HUES48 (cell line): ENCODE measurements around the gene CCDC89.

ENCODE experiments used
- H3K27ac ChIP-seq: one replicate; pipeline ENCODE4 v1.7.0; 2013; ENCODE audit warnings: low read depth, low read length, inconsistent platforms
- H3K27me3 ChIP-seq: 2 replicates; pipeline ENCODE4 v1.6.1; 2013; ENCODE audit warnings: mild to moderate bottlenecking, low read length; ENCODE audit not compliant: control insufficient read depth, insufficient read depth
- H3K36me3 ChIP-seq: 2 replicates; pipeline ENCODE4 v1.6.1; 2013; ENCODE audit warnings: low read length; ENCODE audit not compliant: control insufficient read depth, insufficient read depth
- H3K4me1 ChIP-seq: 2 replicates; pipeline ENCODE4 v1.6.1; 2013; ENCODE audit warnings: mild to moderate bottlenecking, low read length; ENCODE audit not compliant: control insufficient read depth, insufficient read depth
- H3K4me3 ChIP-seq: 2 replicates; pipeline ENCODE4 v1.5.1; 2013; ENCODE audit warnings: mild to moderate bottlenecking, low read depth, low read length
- H3K9ac ChIP-seq: 2 replicates; pipeline ENCODE4 v1.6.1; 2013; ENCODE audit warnings: mild to moderate bottlenecking, low read depth, low read length, moderate library complexity
- H3K9me3 ChIP-seq: 2 replicates; pipeline ENCODE4 v1.6.1; 2013; ENCODE audit warnings: low read length; ENCODE audit not compliant: control insufficient read depth, insufficient read depth

CCDC89 gene

GRCh38 chr11:85685820-85686459 lies at the start of gene CCDC89:
Gene CCDC89 (minus strand): TSS chr11:85686195. CDS start chr11:85686130, 65 bp downstream.
- Histone ChIP-seq H3K27me3 (no peaks in the 10 kb centered on the region), H3K9me3 (no peaks in the 10 kb centered on the region), H3K27ac (no peak within 1 kb of the TSS), H3K9ac (no peak within 1 kb of the TSS), H3K4me3 (no peak within 1 kb of the TSS), H3K4me1 (no peaks in the 10 kb centered on the region; the same call in 1 of the 2 replicates), H3K36me3 (no peaks in the 10 kb centered on the region)

GRCh38 chr11:85732965-85733364 lies 47.0 kb upstream of the CCDC89 start:
- no peak overlapping the region for H3K9ac ChIP-seq
- H3K27me3 ChIP-seq = no peaks in the 10 kb centered on the region
- no peaks in the 10 kb centered on the region for H3K9me3 ChIP-seq
- H3K36me3 ChIP-seq = no peaks in the 10 kb centered on the region
- no peak overlapping the region for H3K27ac ChIP-seq
- H3K4me3 ChIP-seq = no peak overlapping the region
- peaks cover 5% of the 10 kb centered on the region; the same call in 1 of the 2 replicates for H3K4me1 ChIP-seq

GRCh38 chr11:85726381-85726780 lies 40.4 kb upstream of the CCDC89 start:
- no peaks in the 10 kb centered on the region for H3K9me3 ChIP-seq
- H3K36me3 ChIP-seq = no peaks in the 10 kb centered on the region
- no peak overlapping the region; the same call in 1 of the 2 replicates for H3K4me3 ChIP-seq
- no peak overlapping the region for H3K9ac ChIP-seq
- H3K27me3 ChIP-seq = no peaks in the 10 kb centered on the region
- H3K4me1 ChIP-seq = 0 out of 2 replicates have a peak, but pooled peaks cover 4% of the 10 kb centered on the region
- no peak overlapping the region for H3K27ac ChIP-seq

- no peak overlapping the region for H3K4me3 ChIP-seq
- no peak overlapping the region for H3K9ac ChIP-seq
- H3K27ac ChIP-seq = peak overlapping the region; percentile 44
Measured at GRCh38 chr11:85725510-85726258, 39.7 kb upstream of the CCDC89 start.

GRCh38 chr11:85724748-85725465 lies 38.9 kb upstream of the CCDC89 start:
- no peaks in the 10 kb centered on the region for H3K36me3 ChIP-seq
- H3K4me1 ChIP-seq = peaks cover 14% of the 10 kb centered on the region
- no peak overlapping the region for H3K27ac ChIP-seq
- no peak overlapping the region for H3K9ac ChIP-seq
- H3K9me3 ChIP-seq = no peaks in the 10 kb centered on the region
- H3K4me3 ChIP-seq = no peak overlapping the region
- H3K27me3 ChIP-seq = no peaks in the 10 kb centered on the region

More at GRCh38 chr11:85725510-85726258, 39.7 kb upstream of the CCDC89 start:
- H3K36me3 ChIP-seq = no peaks in the 10 kb centered on the region
- peaks cover 7% of the 10 kb centered on the region; the same call in 1 of the 2 replicates for H3K4me1 ChIP-seq
- no peaks in the 10 kb centered on the region for H3K9me3 ChIP-seq
- H3K27me3 ChIP-seq = no peaks in the 10 kb centered on the region

- Histone ChIP-seq H3K9ac (no peak overlapping the region), H3K27ac (no peak overlapping the region), H3K27me3 (no peaks in the 10 kb centered on the region), H3K4me3 (no peak overlapping the region), H3K4me1 (peaks cover 32% of the 10 kb centered on the region), H3K36me3 (no peaks in the 10 kb centered on the region), H3K9me3 (no peaks in the 10 kb centered on the region)
Measured at GRCh38 chr11:85723088-85723487, 37.1 kb upstream of the CCDC89 start.

GRCh38 chr11:85721191-85721590 lies 35.2 kb upstream of the CCDC89 start:
- peaks cover 44% of the 10 kb centered on the region for H3K4me1 ChIP-seq
- H3K36me3 ChIP-seq = no peaks in the 10 kb centered on the region
- no peaks in the 10 kb centered on the region for H3K9me3 ChIP-seq
- no peak overlapping the region for H3K27ac ChIP-seq
- no peak overlapping the region for H3K4me3 ChIP-seq
- no peaks in the 10 kb centered on the region for H3K27me3 ChIP-seq
- H3K9ac ChIP-seq = no peak overlapping the region

- Histone ChIP-seq H3K9ac (peak overlapping the region; percentile 58), H3K4me3 (peak overlapping the region; percentile 2), H3K9me3 (no peaks in the 10 kb centered on the region), H3K36me3 (no peaks in the 10 kb centered on the region), H3K4me1 (peaks cover 46% of the 10 kb centered on the region), H3K27me3 (no peaks in the 10 kb centered on the region), H3K27ac (peak overlapping the region; percentile 89)
Measured at GRCh38 chr11:85718991-85719807, 33.2 kb upstream of the CCDC89 start.

GRCh38 chr11:85718126-85718943 lies 32.3 kb upstream of the CCDC89 start:
- Histone ChIP-seq H3K27ac (peak overlapping the region; percentile 89), H3K4me1 (peaks cover 46% of the 10 kb centered on the region), H3K4me3 (peak overlapping the region; percentile 2; the same call in 1 of the 2 replicates), H3K36me3 (no peaks in the 10 kb centered on the region), H3K9ac (peak overlapping the region; percentile 58; the same call in 1 of the 2 replicates), H3K27me3 (no peaks in the 10 kb centered on the region), H3K9me3 (no peaks in the 10 kb centered on the region)

GRCh38 chr11:85717429-85717828 lies 31.4 kb upstream of the CCDC89 start:
- Histone ChIP-seq H3K27ac (no peak overlapping the region), H3K9ac (no peak overlapping the region), H3K9me3 (no peaks in the 10 kb centered on the region), H3K27me3 (no peaks in the 10 kb centered on the region), H3K4me3 (no peak overlapping the region; the same call in 1 of the 2 replicates), H3K36me3 (no peaks in the 10 kb centered on the region), H3K4me1 (peaks cover 46% of the 10 kb centered on the region)
